BJ (cell line): Measurements from ENCODE around the gene SRCIN1. TPM values are rescaled to one million over a fixed set of nuclear protein-coding genes. Genes with fewer than 3 reads are reported as not detected.

Experiments
- CTCF ChIA-PET: fragments of 350-600 bp; formaldehyde crosslinking; extraction: SDS; loops from one replicate; lab custom pipeline; 2021; ENCODE audit warnings: antibody characterized with exemption, inconsistent platforms; lab: Yijun Ruan, JAX
- POLR2A ChIA-PET: fragments of 300-600 bp; sonication (Branson Sonifier 250); formaldehyde crosslinking; extraction: SDS; loops from one replicate; lab custom pipeline; 2021; ENCODE audit warnings: antibody characterized with exemption; lab: Charles Lee
- DNase-seq: peaks from one replicate; pipeline ENCODE4 v3.0.0-alpha.2; 2011; ENCODE audit warnings: low read depth
- H3K27me3 ChIP-seq: 2 replicates; pipeline ENCODE4 v1.6.0; 2011; ENCODE audit warnings: low read length; ENCODE audit not compliant: control insufficient read depth, insufficient read depth
- H3K36me3 ChIP-seq: 2 replicates; pipeline ENCODE4 v1.5.1; 2011; ENCODE audit warnings: low read length; ENCODE audit not compliant: control insufficient read depth, insufficient read depth
- H3K4me3 ChIP-seq: 2 replicates; pipeline ENCODE4 v1.5.1; 2011; ENCODE audit warnings: low read depth, mild to moderate bottlenecking, control low read depth, low read length
- CTCF ChIP-seq: IDR thresholded peaks from 2 replicates; pipeline ENCODE4 v1.5.1; 2011; ENCODE audit warnings: low read depth, mild to moderate bottlenecking, control low read depth, inconsistent platforms, low read length, moderate library complexity; ENCODE audit not compliant: insufficient read depth
- polyA plus RNA-seq: library from polyadenylated mRNA; depleted of rRNA; stranded (reverse); fragments of >200 nt; gene quantifications from 2 replicates; pipeline ENCODE4 v1.2.3, GENCODE V29; 2011

Gene SRCIN1
- polyA plus RNA-seq, 1 experiment: not detected

- CTCF ChIA-PET: interaction anchor here (0.8 to 9.7 kb wide), 17 partner anchors 7 to 172 kb away, joined by 3 to 110 read pairs (median 6); no protein-coding TSS in a partner anchor
- no peak for TF ChIP-seq CTCF
- no peak overlapping the region for H3K4me3 ChIP-seq
- POLR2A ChIA-PET: interaction anchor here (0.6 kb wide), 1 partner anchor 9 kb away, joined by 3 read pairs; no protein-coding TSS in a partner anchor
- no peak for DNase-seq
- H3K27me3 ChIP-seq: peaks cover 5% of the 10 kb centered on the region
- H3K36me3 ChIP-seq: no peaks in the 10 kb centered on the region
Measured at GRCh38 chr17:38559051-38559879, 46.5 kb downstream of the SRCIN1 start.

GRCh38 chr17:38558728-38559050 is 47.1 kb downstream of the SRCIN1 start:
- ChIA-PET POLR2A (interaction anchor here (0.6 kb wide), 1 partner anchor 9 kb away, joined by 3 read pairs; no protein-coding TSS in a partner anchor), CTCF (interaction anchor here (0.6 to 9.7 kb wide), 28 partner anchors 8 to 199 kb away, joined by 3 to 110 read pairs (median 4); no protein-coding TSS in a partner anchor)
- no peak for TF ChIP-seq CTCF
- no peaks in the 10 kb centered on the region for H3K36me3 ChIP-seq
- H3K4me3 ChIP-seq: peak overlapping the region; percentile 35
- no peak for DNase-seq
- H3K27me3 ChIP-seq: peaks cover 5% of the 10 kb centered on the region

- Histone ChIP-seq H3K4me3 (peak overlapping the region; percentile 35), H3K36me3 (no peaks in the 10 kb centered on the region), H3K27me3 (peaks cover 4% of the 10 kb centered on the region)
- ChIA-PET POLR2A (interaction anchor here (0.6 kb wide), 1 partner anchor 8 kb away, joined by 3 read pairs; no protein-coding TSS in a partner anchor), CTCF (interaction anchor here (0.5 to 9.7 kb wide), 34 partner anchors 9 to 198 kb away, joined by 3 to 110 read pairs (median 4); no protein-coding TSS in a partner anchor)
- TF ChIP-seq CTCF: peak; percentile 98
- DNase-seq: peak; percentile 53
Measured at GRCh38 chr17:38557836-38558727, 47.7 kb downstream of the SRCIN1 start.

GRCh38 chr17:38557396-38557795 is 48.4 kb downstream of the SRCIN1 start:
- CTCF ChIA-PET: interaction anchor here (0.5 to 9.7 kb wide), 26 partner anchors 9 to 197 kb away, joined by 3 to 110 read pairs (median 4); no protein-coding TSS in a partner anchor
- Histone ChIP-seq H3K27me3 (peaks cover 4% of the 10 kb centered on the region), H3K4me3 (no peak overlapping the region)

More at GRCh38 chr17:38557396-38557795, 48.4 kb downstream of the SRCIN1 start:
- H3K36me3 ChIP-seq: no peaks in the 10 kb centered on the region
- POLR2A ChIA-PET: no interaction called here
- TF ChIP-seq CTCF: no peak
- no peak for DNase-seq
